AG04450 (cell line): ENCODE data around the gene TMEM143. TPM values are rescaled to one million over a fixed set of nuclear protein-coding genes. Genes with fewer than 3 reads are reported as not detected.
A peak's percentile ranks its signal among the peaks of the same experiment; 100 is the strongest.

Experiments used
- CTCF ChIA-PET: fragments of 300-600, 350-600 bp; formaldehyde crosslinking; extraction: SDS; loops from one replicate; lab custom pipeline; 2022; ENCODE audit warnings: antibody characterized with exemption, inconsistent platforms; lab: Charles Lee
- POLR2A ChIA-PET: fragments of 350-600 bp; formaldehyde crosslinking; extraction: SDS; loops from one replicate; lab custom pipeline; 2021; ENCODE audit warnings: antibody characterized with exemption, inconsistent platforms; lab: Yijun Ruan, JAX
- DNase-seq: peaks from one replicate; pipeline ENCODE4 v3.0.0-alpha.2; 2011; ENCODE audit warnings: low read depth, low spot score
- H3K27ac ChIP-seq: one replicate; pipeline ENCODE4 v1.5.1; 2012; ENCODE audit warnings: low read depth, low read length, control low read depth
- H3K27me3 ChIP-seq: one replicate; pipeline ENCODE4 v1.6.0; 2012; ENCODE audit warnings: low read length; ENCODE audit not compliant: control insufficient read depth, insufficient read depth
- H3K4me3 ChIP-seq: 2 replicates; pipeline ENCODE4 v1.5.1; 2011; ENCODE audit warnings: mild to moderate bottlenecking, low read depth, low read length, control low read depth
- H3K9me3 ChIP-seq: 2 replicates; pipeline ENCODE4 v1.5.1; 2012; ENCODE audit warnings: low read length; ENCODE audit not compliant: control insufficient read depth, insufficient read depth
- CTCF ChIP-seq: IDR thresholded peaks from 2 replicates; pipeline ENCODE4 v1.5.1; 2011; ENCODE audit warnings: low read depth, low read length, control low read depth, inconsistent platforms
- polyA plus RNA-seq: library from polyadenylated mRNA; depleted of rRNA; stranded (reverse); fragments of >200 nt; gene quantifications from 2 replicates; pipeline ENCODE4 v1.2.3, GENCODE V29; 2011

TMEM143 gene
- polyA plus RNA-seq, 1 experiment: 5.1 TPM

DNA sequence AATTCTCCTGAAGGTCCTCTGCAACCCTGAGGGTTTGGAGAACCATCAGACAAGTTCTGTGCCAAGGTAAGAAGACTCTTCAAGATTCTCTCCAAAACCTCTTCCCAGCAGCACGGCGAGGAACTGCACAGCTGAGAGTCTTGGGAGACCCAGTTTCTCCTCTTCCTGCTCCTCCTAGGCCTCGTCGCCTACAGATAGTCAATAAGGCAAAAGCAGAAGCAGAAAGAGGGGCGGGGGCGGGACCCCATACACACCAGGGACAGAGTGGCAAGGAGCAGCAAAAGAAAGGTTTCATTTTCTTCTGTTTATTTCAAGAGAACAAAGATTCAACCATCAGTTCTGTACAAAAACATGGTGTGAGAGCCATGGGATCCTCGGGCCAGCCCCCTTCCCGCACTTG is 18.5 kb upstream of the TMEM143 start:
- POLR2A ChIA-PET: no interaction called here
- no peak for DNase-seq
- Histone ChIP-seq H3K4me3 (no peak overlapping the region), H3K9me3 (no peaks in the 10 kb centered on the region), H3K27ac (peak overlapping the region; percentile 11), H3K27me3 (no peaks in the 10 kb centered on the region)
- no peak for TF ChIP-seq CTCF
- CTCF ChIA-PET: no interaction called here

DNA sequence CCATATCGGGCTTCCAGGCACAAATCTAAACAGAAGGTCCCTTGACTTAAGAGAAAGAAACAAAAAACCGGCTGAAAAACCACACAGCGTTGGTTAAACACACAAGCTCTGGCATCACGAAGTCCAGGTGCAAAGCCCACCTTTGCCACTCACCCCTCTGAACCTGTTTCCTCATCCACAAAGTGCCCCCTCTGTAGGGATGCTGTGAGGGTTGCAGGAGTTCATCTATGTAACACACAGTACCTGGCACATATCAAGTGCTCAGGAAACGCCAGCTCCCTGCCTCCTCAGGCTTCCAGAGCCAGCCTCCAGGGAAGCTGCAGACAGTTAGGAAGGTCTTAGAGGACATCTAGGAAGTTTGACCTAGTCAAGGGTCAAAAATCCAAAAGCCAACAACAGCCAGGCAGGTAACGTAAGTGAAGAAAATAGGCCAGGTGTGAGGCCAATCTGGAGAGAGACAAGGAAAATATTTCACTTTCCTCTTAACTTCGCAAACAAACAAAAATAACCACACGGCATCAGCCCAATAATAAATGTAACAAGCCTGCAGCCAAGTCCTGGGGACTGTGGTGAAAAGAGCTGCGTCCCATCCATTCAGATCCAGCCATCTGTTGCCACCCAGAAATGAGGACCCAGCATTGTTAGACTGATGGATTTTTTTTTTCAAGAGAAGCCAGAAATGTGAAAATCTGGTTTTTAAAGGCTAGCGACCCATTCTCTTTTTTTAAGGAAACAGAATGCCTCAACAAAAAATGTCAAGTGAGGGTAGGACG is 17.6 kb upstream of the TMEM143 start:
- POLR2A ChIA-PET: interaction anchor here (0.8 to 1.2 kb wide), 2 partner anchors 9 to 10 kb away, joined by 5 to 12 read pairs; partner anchors contain the start of gene KDELR1
- CTCF ChIA-PET: interaction anchor here (0.7 to 1.0 kb wide), 2 partner anchors 10 to 22 kb away, joined by 3 to 5 read pairs; partner anchors contain the start of gene KDELR1
- TF ChIP-seq CTCF: no peak
- Histone ChIP-seq H3K9me3 (no peaks in the 10 kb centered on the region), H3K4me3 (no peak overlapping the region), H3K27me3 (no peaks in the 10 kb centered on the region), H3K27ac (no peak overlapping the region)
- DNase-seq: no peak

GRCh38 chr19:48379058-48379457 is 15.3 kb upstream of the TMEM143 start:
- TF ChIP-seq CTCF: no peak
- H3K27me3 ChIP-seq: no peaks in the 10 kb centered on the region
- no peaks in the 10 kb centered on the region for H3K9me3 ChIP-seq
- ChIA-PET CTCF (interaction anchor here (1.2 kb wide), 1 partner anchor 12 kb away, joined by 5 read pairs; the partner anchor contains the start of gene KDELR1), POLR2A (interaction anchor here (1.1 kb wide), 1 partner anchor 15 kb away, joined by 3 read pairs; the partner anchor contains the start of gene TMEM143)
- H3K4me3 ChIP-seq: no peak overlapping the region
- no peak overlapping the region for H3K27ac ChIP-seq
- no peak for DNase-seq

DNA sequence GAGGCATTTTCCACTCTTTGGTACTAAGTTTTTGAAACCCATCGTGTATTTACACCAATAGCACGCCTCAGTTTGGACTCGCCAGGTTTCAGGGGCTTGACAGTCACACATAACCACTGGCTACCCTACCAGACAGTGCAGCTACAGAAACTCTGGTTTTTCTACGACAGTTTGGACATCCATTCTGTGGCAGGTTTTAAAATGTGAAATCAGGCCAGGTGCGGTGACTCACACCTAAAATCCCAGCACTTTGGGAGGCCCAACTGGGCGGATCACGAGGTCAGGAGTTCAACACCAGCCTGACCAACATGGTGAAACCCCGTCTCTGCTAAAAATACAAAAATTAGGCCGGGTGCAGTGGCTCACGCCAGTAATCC is 14.4 kb upstream of the TMEM143 start:
- no peaks in the 10 kb centered on the region for H3K27me3 ChIP-seq
- no peak overlapping the region for H3K4me3 ChIP-seq
- H3K27ac ChIP-seq: no peak overlapping the region
- no peak for DNase-seq
- no peak for TF ChIP-seq CTCF
- CTCF ChIA-PET: interaction anchor here (1.2 kb wide), 1 partner anchor 13 kb away, joined by 5 read pairs; the partner anchor contains the start of gene KDELR1
- POLR2A ChIA-PET: interaction anchor here (0.7 kb wide), 1 partner anchor 270 kb away, joined by 3 read pairs; no protein-coding TSS in a partner anchor
- no peaks in the 10 kb centered on the region for H3K9me3 ChIP-seq

- no peak for TF ChIP-seq CTCF
- H3K4me3 ChIP-seq: no peak overlapping the region
- no peak for DNase-seq
- H3K27me3 ChIP-seq: no peaks in the 10 kb centered on the region
- no peak overlapping the region for H3K27ac ChIP-seq
- ChIA-PET POLR2A (no interaction called here), CTCF (interaction anchor here (1.5 kb wide), 1 partner anchor 18 kb away, joined by 6 read pairs; the partner anchor contains the start of gene KDELR1)
- H3K9me3 ChIP-seq: no peaks in the 10 kb centered on the region
These were observed 9.8 kb upstream of the TMEM143 start for GRCh38 chr19:48373567-48373966.
